GM18873 (cell line): Measurements from ENCODE around the gene RASA3.
"Not testable (repeated sequence)": the region's sequence is repeated elsewhere in the genome, so short reads cannot be mapped to it uniquely, and the experiment has no call there.

Experiments
- ATAC-seq: cut with Tn5 transposase; IDR thresholded peaks from one replicate; pipeline ENCODE4 v1.9.1; 2021; ENCODE audit warnings: mild to moderate bottlenecking, moderate library complexity, moderate number of reproducible peaks; ENCODE audit not compliant: unreplicated experiment, low FRiP score

Gene RASA3

GRCh38 chr13:114132419-114133121 lies at the start of gene RASA3:
TSS of gene RASA3 (minus strand) at chr13:114132623. CDS start at chr13:114132489, 134 bp downstream.
- ATAC-seq: no peak

GRCh38 chr13:114179087-114179658 lies 46.8 kb upstream of the RASA3 start, which contains the start of gene CFAP97D2:
TSS of gene CFAP97D2 (plus strand) at chr13:114179257. CDS start at chr13:114179331, 74 bp downstream.
- ATAC-seq: no peak

DNA sequence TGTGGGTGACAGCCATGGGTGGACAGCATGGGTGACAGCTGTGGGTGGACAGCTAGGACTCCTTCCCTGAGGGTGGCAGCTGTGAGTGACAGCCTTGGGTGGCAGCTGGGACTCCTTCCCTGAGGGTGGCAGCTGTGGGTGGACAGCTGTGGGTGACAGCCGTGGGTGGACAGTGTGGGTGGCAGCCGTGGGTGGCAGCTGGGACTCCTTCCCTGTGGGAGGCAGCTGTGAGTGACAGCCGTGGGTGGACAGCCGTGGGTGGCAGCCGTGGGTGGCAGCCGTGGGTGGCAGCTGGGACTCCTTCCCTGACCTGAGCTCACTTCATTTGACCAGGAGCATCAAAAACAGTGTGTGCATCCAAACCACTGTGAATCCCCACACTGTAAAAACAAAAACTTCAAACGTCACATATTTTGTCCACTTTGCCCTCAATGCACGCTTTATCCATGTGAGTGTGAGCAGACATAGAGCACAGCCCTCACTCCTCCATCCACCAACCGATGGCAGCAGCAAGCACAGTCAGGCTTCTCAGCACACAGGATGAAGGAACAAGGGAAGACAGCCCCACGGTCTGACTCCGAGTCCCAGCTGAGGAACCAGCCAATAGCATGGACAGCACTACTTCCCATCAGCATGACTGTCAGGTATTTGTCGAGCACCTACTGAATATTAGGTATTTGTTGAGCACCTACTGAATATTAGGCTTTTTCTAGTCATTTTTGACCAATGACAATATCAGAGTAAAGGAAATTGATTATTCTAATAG lies 45.0 kb upstream of the RASA3 start:
- ATAC-seq: no peak

DNA sequence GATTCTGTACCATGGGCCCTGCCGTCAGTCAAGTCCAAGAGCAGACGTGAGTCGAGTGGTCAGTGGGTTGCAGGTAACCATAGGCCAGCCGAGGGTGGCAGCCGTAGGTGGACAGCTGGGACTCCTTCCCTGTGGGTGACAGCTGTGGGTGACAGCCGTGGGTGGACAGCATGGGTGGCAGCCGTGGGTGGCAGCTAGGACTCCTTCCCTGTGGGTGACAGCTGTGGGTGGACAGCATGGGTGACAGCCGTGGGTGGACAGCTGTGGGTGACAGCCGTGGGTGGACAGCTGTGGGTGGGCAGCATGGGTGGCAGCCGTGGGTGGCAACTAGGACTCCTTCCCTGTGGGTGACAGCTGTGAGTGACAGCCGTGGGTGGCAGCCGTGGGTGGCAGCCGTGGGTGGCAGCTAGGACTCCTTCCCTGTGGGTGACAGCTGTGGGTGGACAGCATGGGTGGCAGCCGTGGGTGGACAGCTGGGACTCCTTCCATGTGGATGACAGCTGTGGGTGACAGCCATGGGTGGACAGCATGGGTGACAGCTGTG lies 44.0 kb upstream of the RASA3 start:
- not testable (repeated sequence) for ATAC-seq

GRCh38 chr13:114174529-114174961 lies 42.1 kb upstream of the RASA3 start:
- ATAC-seq: no peak

DNA sequence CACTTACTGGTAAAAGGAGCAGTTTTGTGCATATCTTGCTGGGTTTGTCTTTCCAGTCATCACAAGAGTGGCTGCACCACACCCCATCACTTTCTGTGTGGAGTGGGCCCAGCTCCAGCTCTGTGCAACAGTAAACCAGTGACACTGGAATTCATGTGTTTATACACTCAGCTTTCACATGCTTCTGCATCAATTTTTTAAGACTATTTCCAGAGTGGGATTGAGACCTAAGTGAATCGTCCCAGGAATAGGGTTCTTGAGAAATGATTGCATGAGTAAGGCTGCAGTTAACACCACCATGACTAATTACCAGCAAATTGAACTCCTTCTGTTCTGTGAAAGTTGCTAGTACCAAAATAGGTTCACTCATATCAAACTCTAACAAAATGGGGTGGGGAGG lies 41.3 kb upstream of the RASA3 start:
- ATAC-seq: no peak

DNA sequence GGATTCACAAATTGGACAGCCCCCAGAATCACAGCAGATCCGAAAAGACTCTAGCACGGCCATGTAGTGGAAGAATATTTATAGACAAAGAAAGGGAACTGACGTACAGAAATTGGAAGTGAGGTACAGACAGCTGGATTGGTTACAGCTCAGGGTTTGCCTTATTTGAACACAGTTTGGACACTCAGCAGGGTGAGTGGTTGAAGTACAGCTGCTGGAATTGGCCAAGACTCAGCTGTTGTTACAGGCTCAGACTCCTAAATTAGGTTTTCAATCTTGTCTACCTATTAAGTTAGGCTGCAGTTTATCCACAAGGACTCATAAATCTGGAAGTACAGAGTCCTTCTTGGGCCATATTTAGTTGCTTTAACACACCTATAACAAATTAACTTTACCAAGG lies 40.8 kb upstream of the RASA3 start:
- no peak for ATAC-seq

GRCh38 chr13:114167885-114168284 lies 35.5 kb upstream of the RASA3 start:
- ATAC-seq: no peak

- no peak for ATAC-seq
These were observed 35.0 kb upstream of the RASA3 start for GRCh38 chr13:114167426-114167825.

DNA sequence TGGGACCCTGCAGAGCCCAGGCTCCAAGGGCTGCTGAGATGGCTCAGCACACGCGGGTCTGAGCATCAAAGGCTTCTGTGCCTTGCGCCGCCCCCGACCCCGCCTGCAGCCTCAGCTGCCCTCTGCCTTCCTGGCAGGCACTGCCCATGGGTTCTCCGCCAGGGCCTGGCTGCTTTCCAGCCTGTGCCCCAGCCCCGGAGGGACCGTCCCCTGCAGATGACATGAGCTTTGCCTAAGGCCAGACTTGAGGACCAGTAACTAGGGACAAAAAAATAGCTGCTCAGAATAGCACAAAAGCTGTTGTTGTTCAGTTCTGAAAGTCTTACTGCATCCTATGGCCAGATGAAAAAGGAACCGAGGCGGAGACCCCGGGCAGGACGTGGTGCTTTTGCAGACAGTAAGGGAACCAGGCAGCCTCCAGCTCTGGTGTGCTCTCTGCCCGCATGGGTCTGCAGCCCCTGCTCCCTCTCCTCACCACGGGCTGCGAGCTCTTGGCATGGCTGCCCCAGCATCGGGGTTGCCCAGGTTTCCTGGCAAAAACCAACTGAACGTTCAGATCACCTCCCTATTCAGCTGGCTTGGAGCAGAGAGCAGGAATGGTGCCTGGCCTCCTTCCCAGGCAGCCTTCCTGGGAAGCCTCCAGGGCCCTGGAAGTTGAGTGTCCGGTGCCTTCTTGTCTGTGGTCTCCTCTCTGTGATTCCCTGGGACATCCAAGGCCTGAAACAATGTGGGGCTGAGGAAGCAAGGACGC lies 34.1 kb upstream of the RASA3 start:
- ATAC-seq: no peak

DNA sequence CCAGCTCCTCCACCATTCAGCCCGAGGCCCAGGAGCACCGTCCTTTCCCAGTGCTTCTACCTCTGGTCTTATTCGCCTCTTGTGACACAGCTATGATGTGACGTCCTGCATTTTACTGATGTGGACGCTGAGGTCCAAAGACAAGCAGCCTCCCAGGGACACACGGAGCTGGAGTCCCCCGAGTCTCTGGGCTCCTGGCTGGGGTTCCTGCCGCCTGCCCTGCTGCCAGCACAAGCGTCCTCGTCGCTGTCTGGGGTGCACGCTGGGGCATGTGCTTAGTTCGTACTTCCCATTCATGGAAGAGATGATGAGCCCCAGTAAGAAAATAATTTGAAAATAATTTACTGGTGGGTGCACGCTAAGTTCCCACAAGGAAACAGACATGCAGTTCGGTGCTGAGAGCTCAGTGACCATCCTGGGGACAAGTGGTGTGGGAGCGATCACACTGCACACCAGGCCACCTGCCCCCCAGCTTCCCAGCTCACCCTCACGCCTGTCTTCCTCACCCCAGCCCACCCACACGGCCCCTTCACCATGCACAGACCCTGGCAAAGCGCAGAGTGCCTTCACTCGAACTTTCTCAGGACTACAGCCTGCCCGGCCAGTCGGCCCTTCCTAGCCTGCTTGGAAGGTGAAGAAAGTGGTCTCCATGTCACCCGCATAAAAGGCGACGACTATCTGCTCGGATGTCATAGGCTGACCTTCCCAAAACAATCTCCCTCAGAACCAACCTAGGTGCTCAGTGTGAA lies 32.4 kb upstream of the RASA3 start:
- ATAC-seq: no peak

DNA sequence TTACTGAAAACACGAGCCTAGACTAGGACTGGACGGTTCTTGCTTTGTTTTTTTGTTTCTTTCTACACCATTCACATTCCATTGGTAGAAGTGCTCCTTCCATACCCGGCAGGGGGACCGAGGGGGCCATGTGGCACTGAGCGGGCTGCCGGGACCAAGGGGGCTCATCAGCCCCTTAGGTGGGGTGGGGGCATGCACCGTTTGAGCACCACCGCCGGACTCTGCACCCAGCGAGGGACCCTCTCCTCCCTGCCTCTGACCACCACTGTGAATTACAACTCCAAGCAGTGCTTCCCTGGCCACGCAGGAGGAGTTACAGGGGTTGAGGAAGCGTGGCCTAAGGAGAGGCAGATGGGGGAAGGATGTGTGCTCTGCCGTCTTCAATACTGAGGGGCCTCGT lies 31.6 kb upstream of the RASA3 start:
- no peak for ATAC-seq

- no peak for ATAC-seq
These were observed 30.1 kb upstream of the RASA3 start for GRCh38 chr13:114162533-114162922.

GRCh38 chr13:114161644-114162532 lies 29.5 kb upstream of the RASA3 start:
- no peak for ATAC-seq

DNA sequence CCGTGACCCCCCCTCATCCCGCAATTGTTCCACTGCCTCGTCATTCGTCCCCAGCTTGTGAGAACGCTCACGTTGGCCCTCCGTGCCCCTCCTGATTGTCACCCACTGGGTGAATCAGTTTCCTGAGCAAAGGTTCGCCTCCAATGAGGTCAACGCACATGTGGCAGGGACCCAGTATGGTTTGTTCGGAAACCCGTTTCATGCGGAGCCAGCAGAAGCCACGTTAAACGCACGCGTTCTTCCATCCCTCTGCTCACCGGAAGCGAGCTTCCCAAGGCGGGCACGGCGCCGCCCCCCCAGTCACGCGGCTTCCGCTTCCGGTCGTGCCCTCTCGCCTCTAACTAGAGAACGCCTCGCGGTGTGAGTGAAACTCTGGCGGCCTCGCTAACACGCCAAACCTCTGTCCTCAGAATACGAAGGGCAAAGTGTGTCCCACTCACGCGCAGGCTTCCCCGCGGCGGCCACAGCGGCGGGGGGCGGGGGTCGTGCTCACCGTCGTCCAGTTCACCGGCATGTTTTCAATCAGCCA lies 28.7 kb upstream of the RASA3 start:
- no peak for ATAC-seq

- ATAC-seq: not testable (repeated sequence)
These were observed 26.6 kb upstream of the RASA3 start for GRCh38 chr13:114158869-114159666.

GRCh38 chr13:114157869-114158495 lies 25.6 kb upstream of the RASA3 start:
- no peak for ATAC-seq
